ENCODE results near the gene FSTL4. TPM values are rescaled to one million over a fixed set of nuclear protein-coding genes. Genes with fewer than 3 reads are reported as not detected.

The FSTL4 gene
- polyA plus RNA-seq, 1 donor from 2014 or later: 0.57 TPM

- Histone ChIP-seq H3K9ac (ENCODE audit: low read length) (no peak overlapping the region), H3K27ac (ENCODE audit: low read length) (no peak overlapping the region), H3K4me2 (ENCODE audit: low read length) (no peak overlapping the region)
These were observed 464.9 kb downstream of the FSTL4 start for GRCh38 chr5:133147411-133147810.

More at GRCh38 chr5:133147411-133147810, 464.9 kb downstream of the FSTL4 start:
- Histone ChIP-seq H3F3A (ENCODE audit: insufficient read depth, low read length, poor library complexity, severe bottlenecking) (no peaks in the 10 kb centered on the region), H3K9me3 (ENCODE audit: low read length) (no peaks in the 10 kb centered on the region), H3K79me2 (replicated peaks; ENCODE audit: insufficient read depth, low read length) (no peaks in the 10 kb centered on the region), H3K36me3 (ENCODE audit: insufficient read depth, low read length) (no peaks in the 10 kb centered on the region), H3K27me3 (ENCODE audit: insufficient read depth, low read depth, low read length) (no peaks in the 10 kb centered on the region), H3K9me2 (ENCODE audit: insufficient read depth, low read length) (no peaks in the 10 kb centered on the region), H2AFZ (ENCODE audit: low read depth, low read length) (no peak overlapping the region), H4K20me1 (ENCODE audit: insufficient read depth) (no peaks in the 10 kb centered on the region), H3K4me3 (ENCODE audit: low read length) (no peak overlapping the region)
- TF ChIP-seq POLR2AphosphoS5 (IDR thresholded peaks at IDR 0.05) (no peak), SMC3 (conservative IDR thresholded peaks at IDR 0.05; ENCODE audit: poor library complexity) (no peak), MXI1 (conservative IDR thresholded peaks at IDR 0.05; ENCODE audit: poor library complexity, severe bottlenecking) (no peak), RAD21 (conservative IDR thresholded peaks at IDR 0.05) (no peak), EZH2 (IDR thresholded peaks at IDR 0.05; ENCODE audit: borderline replicate concordance, insufficient read depth, low read length, poor library complexity, severe bottlenecking) (no peak), EP300 (conservative IDR thresholded peaks at IDR 0.05; ENCODE audit: poor library complexity, severe bottlenecking) (no peak), TAF1 (IDR thresholded peaks at IDR 0.05; ENCODE audit: low read depth) (no peak)
- TF ChIP-seq, protein P1, sequence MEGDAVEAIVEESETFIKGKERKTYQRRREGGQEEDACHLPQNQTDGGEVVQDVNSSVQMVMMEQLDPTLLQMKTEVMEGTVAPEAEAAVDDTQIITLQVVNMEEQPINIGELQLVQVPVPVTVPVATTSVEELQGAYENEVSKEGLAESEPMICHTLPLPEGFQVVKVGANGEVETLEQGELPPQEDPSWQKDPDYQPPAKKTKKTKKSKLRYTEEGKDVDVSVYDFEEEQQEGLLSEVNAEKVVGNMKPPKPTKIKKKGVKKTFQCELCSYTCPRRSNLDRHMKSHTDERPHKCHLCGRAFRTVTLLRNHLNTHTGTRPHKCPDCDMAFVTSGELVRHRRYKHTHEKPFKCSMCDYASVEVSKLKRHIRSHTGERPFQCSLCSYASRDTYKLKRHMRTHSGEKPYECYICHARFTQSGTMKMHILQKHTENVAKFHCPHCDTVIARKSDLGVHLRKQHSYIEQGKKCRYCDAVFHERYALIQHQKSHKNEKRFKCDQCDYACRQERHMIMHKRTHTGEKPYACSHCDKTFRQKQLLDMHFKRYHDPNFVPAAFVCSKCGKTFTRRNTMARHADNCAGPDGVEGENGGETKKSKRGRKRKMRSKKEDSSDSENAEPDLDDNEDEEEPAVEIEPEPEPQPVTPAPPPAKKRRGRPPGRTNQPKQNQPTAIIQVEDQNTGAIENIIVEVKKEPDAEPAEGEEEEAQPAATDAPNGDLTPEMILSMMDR (IDR thresholded peaks at IDR 0.05; ENCODE audit: poor library complexity, severe bottlenecking): no peak
- TF ChIP-seq, protein P2, sequence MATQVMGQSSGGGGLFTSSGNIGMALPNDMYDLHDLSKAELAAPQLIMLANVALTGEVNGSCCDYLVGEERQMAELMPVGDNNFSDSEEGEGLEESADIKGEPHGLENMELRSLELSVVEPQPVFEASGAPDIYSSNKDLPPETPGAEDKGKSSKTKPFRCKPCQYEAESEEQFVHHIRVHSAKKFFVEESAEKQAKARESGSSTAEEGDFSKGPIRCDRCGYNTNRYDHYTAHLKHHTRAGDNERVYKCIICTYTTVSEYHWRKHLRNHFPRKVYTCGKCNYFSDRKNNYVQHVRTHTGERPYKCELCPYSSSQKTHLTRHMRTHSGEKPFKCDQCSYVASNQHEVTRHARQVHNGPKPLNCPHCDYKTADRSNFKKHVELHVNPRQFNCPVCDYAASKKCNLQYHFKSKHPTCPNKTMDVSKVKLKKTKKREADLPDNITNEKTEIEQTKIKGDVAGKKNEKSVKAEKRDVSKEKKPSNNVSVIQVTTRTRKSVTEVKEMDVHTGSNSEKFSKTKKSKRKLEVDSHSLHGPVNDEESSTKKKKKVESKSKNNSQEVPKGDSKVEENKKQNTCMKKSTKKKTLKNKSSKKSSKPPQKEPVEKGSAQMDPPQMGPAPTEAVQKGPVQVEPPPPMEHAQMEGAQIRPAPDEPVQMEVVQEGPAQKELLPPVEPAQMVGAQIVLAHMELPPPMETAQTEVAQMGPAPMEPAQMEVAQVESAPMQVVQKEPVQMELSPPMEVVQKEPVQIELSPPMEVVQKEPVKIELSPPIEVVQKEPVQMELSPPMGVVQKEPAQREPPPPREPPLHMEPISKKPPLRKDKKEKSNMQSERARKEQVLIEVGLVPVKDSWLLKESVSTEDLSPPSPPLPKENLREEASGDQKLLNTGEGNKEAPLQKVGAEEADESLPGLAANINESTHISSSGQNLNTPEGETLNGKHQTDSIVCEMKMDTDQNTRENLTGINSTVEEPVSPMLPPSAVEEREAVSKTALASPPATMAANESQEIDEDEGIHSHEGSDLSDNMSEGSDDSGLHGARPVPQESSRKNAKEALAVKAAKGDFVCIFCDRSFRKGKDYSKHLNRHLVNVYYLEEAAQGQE (IDR thresholded peaks at IDR 0.05; ENCODE audit: borderline replicate concordance): no peak

Small RNAs within 50 kb of the gene (small RNA-seq; reads per million reads assigned to genes)
- 0 reads per million in 3 experiments for gene MIR1289-2

All from neural cell (in vitro differentiated cells).